ENCODE results near the gene ZNF296.

ZNF296 gene

DNA sequence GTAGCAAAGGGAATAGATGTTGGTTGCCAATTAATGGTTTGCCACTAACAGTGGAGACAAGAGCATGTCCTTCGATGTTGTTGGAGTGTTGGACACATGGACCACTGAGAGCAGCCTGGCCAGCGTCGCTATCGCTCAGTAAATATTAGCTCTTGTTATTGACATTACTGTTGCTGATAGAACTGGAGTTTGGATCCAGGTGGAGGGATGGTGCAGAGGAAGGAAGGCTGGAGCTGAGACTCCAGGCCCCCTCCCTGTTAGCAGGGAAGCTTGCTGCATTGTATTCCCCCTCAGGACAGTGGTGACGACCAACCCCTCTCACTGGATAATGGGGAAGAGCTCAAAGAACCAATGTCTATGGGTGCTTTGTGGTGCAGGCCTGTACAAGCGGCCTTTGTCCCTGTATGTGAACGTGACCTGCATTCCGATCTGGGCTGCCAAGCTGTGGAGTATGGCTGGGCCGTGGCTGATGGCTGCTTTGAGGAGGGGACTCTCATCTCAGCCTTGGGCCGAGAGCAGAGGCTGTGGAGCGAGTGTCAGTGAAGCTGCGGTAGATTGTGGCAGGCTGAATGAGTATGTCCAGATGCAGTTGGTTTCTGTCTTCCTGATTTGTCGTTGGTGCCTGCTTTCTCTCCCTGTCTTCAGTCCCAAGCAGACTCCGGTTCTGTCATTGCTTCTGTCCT lies 30.5 kb downstream of the ZNF296 start:
- Histone ChIP-seq H3K27me3 (ENCODE audit: low read length) (no peaks in the 10 kb centered on the region), H4K20me1 (ENCODE audit: low read depth, low read length) (no peaks in the 10 kb centered on the region), H3F3A (ENCODE audit: insufficient read depth) (peaks cover 21% of the 10 kb centered on the region), H3K9ac (ENCODE audit: low read length) (peak overlapping the region; percentile 60; the same call in 1 of the 2 replicates), H3K9me2 (replicated peaks; ENCODE audit: insufficient read depth, low read length) (no peaks in the 10 kb centered on the region), H3K36me3 (ENCODE audit: low read length) (no peaks in the 10 kb centered on the region), H3K79me2 (ENCODE audit: insufficient read depth, low read length) (peaks cover 78% of the 10 kb centered on the region), H3K4me2 (ENCODE audit: low read depth, low read length, poor library complexity, severe bottlenecking) (peak overlapping the region; percentile 95), H3K9me3 (ENCODE audit: insufficient read depth, low read length) (no peaks in the 10 kb centered on the region), H2AFZ (ENCODE audit: low read depth, low read length, severe bottlenecking) (no peak overlapping the region), H3K27ac (ENCODE audit: low read depth, low read length) (peak overlapping the region; percentile 96), H3K4me3 (ENCODE audit: insufficient read depth, low read length, poor library complexity, severe bottlenecking) (no peak overlapping the region)
- TF ChIP-seq, protein P1, sequence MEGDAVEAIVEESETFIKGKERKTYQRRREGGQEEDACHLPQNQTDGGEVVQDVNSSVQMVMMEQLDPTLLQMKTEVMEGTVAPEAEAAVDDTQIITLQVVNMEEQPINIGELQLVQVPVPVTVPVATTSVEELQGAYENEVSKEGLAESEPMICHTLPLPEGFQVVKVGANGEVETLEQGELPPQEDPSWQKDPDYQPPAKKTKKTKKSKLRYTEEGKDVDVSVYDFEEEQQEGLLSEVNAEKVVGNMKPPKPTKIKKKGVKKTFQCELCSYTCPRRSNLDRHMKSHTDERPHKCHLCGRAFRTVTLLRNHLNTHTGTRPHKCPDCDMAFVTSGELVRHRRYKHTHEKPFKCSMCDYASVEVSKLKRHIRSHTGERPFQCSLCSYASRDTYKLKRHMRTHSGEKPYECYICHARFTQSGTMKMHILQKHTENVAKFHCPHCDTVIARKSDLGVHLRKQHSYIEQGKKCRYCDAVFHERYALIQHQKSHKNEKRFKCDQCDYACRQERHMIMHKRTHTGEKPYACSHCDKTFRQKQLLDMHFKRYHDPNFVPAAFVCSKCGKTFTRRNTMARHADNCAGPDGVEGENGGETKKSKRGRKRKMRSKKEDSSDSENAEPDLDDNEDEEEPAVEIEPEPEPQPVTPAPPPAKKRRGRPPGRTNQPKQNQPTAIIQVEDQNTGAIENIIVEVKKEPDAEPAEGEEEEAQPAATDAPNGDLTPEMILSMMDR (IDR thresholded peaks at IDR 0.05; ENCODE audit: insufficient read depth, low read length, poor library complexity, severe bottlenecking) = no peak
- no peak for TF ChIP-seq EZH2phosphoT487 (conservative IDR thresholded peaks at IDR 0.05; ENCODE audit: low read length)

DNA sequence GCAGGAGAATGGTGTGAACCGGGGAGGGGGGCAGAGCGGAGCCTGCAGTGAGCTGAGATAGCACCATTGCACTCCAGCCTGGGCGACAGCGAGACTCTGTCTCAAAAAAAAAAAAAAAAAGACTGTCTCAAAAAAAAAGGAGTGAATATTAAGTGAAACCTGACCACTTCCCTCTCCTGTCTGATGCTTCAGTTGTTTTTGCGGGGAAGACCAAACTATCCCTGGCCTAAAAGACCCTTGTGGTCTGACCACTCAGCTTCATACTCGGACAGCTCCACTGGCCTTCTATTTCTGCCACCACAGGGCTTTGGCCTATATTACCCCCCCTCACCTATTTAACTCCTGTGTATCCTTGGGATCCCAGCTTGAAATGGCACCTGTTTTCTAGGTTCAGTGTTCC lies 35.2 kb downstream of the ZNF296 start:
- H3K9me3 ChIP-seq (ENCODE audit: insufficient read depth, low read length) = no peaks in the 10 kb centered on the region
- peaks cover 18% of the 10 kb centered on the region for H3F3A ChIP-seq (ENCODE audit: insufficient read depth)
- H3K79me2 ChIP-seq (ENCODE audit: insufficient read depth, low read length) = peaks cover 53% of the 10 kb centered on the region
- H3K27ac ChIP-seq (ENCODE audit: low read depth, low read length) = peak overlapping the region; percentile 50
- peaks cover 5% of the 10 kb centered on the region; the same call in 1 of the 2 replicates for H4K20me1 ChIP-seq (ENCODE audit: low read depth, low read length)
- H3K9ac ChIP-seq (ENCODE audit: low read length) = no peak overlapping the region; the same call in 1 of the 2 replicates
- peak overlapping the region; percentile 88 for H3K4me2 ChIP-seq (ENCODE audit: low read depth, low read length, poor library complexity, severe bottlenecking)
- no peaks in the 10 kb centered on the region for H3K27me3 ChIP-seq (ENCODE audit: low read length)
- no peak overlapping the region for H2AFZ ChIP-seq (ENCODE audit: low read depth, low read length, severe bottlenecking)
- H3K9me2 ChIP-seq (replicated peaks; ENCODE audit: insufficient read depth, low read length) = no peaks in the 10 kb centered on the region
- no peaks in the 10 kb centered on the region for H3K36me3 ChIP-seq (ENCODE audit: low read length)
- TF ChIP-seq, protein P1 (IDR thresholded peaks at IDR 0.05; ENCODE audit: insufficient read depth, low read length, poor library complexity, severe bottlenecking) = no peak
- TF ChIP-seq EZH2phosphoT487 (conservative IDR thresholded peaks at IDR 0.05; ENCODE audit: low read length) = no peak
- no peak overlapping the region for H3K4me3 ChIP-seq (ENCODE audit: insufficient read depth, low read length, poor library complexity, severe bottlenecking)

DNA sequence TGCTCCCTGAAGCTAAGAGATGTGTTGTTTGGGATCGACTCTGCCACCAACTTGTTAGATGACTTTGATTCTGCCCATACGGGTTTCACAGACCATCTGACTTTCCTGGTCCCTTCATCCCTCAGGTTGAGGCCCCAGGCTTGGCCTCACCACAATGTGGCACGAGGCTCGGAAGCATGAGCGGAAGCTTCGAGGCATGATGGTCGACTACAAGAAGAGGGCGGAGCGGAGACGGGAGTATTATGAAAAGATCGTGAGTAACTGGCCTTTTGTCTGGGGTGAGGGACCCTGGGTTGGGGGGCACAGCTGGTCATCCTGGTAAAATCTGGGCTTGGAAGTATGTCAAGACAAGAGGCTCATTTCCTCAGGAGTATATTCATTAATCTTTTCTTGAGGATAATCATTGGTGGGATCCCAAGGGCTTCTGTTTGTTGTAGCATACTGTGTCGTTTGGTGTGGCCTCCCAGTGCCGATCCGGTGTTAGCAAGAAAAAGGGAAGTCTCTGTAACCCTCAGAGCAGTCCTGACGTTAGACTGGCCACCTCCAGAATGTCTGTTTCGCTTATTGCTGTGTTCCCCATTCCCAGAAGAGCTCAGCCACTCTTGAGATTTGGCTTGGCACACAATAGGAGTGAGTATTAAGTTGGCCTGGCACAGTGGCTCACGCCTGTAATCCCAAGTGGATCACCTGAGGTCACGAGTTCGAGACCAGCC lies 36.1 kb downstream of the ZNF296 start:
- Histone ChIP-seq H4K20me1 (ENCODE audit: low read depth, low read length) (peaks cover 5% of the 10 kb centered on the region; the same call in 1 of the 2 replicates), H3K36me3 (ENCODE audit: low read length) (0 out of 2 replicates have a peak, but pooled peaks cover 3% of the 10 kb centered on the region), H3K9me3 (ENCODE audit: insufficient read depth, low read length) (no peaks in the 10 kb centered on the region), H3K27ac (ENCODE audit: low read depth, low read length) (peak overlapping the region; percentile 88; the same call in 1 of the 2 replicates), H3K9me2 (replicated peaks; ENCODE audit: insufficient read depth, low read length) (no peaks in the 10 kb centered on the region), H3K4me3 (ENCODE audit: insufficient read depth, low read length, poor library complexity, severe bottlenecking) (peak overlapping the region; percentile 99), H3F3A (ENCODE audit: insufficient read depth) (peaks cover 18% of the 10 kb centered on the region), H3K9ac (ENCODE audit: low read length) (peak overlapping the region; percentile 99), H2AFZ (ENCODE audit: low read depth, low read length, severe bottlenecking) (no peak overlapping the region), H3K4me2 (ENCODE audit: low read depth, low read length, poor library complexity, severe bottlenecking) (peak overlapping the region; percentile 88), H3K79me2 (ENCODE audit: insufficient read depth, low read length) (peaks cover 44% of the 10 kb centered on the region), H3K27me3 (ENCODE audit: low read length) (no peaks in the 10 kb centered on the region)
- TF ChIP-seq, protein P1 (IDR thresholded peaks at IDR 0.05; ENCODE audit: insufficient read depth, low read length, poor library complexity, severe bottlenecking) = no peak
- no peak for TF ChIP-seq EZH2phosphoT487 (conservative IDR thresholded peaks at IDR 0.05; ENCODE audit: low read length)
